GM18498 (cell line): Measurements from ENCODE around the gene SPNS2.

Source experiments
- ATAC-seq: cut with Tn5 transposase; IDR thresholded peaks from one replicate; pipeline ENCODE4 v1.9.1; 2021; ENCODE audit warnings: mild to moderate bottlenecking, moderate library complexity; ENCODE audit not compliant: unreplicated experiment

SPNS2 gene

GRCh38 chr17:4536742-4537411 lies 38.2 kb downstream of the SPNS2 start:
- no peak for ATAC-seq

GRCh38 chr17:4537451-4538235 lies 39.0 kb downstream of the SPNS2 start:
- ATAC-seq = no peak

GRCh38 chr17:4538236-4539002 lies 39.7 kb downstream of the SPNS2 start:
- ATAC-seq = no peak

GRCh38 chr17:4539025-4539424 lies 40.3 kb downstream of the SPNS2 start:
- no peak for ATAC-seq

- no peak for ATAC-seq
Observed at GRCh38 chr17:4539576-4540223, 41.0 kb downstream of the SPNS2 start.

GRCh38 chr17:4540224-4540651 lies 41.6 kb downstream of the SPNS2 start:
- ATAC-seq = no peak

- ATAC-seq = no peak
Observed at GRCh38 chr17:4540687-4541327, 42.1 kb downstream of the SPNS2 start.

GRCh38 chr17:4541328-4542002 lies 42.8 kb downstream of the SPNS2 start:
- no peak for ATAC-seq

- no peak for ATAC-seq
Observed at GRCh38 chr17:4542003-4542725, 43.5 kb downstream of the SPNS2 start.

GRCh38 chr17:4542726-4543191 lies 44.1 kb downstream of the SPNS2 start:
- no peak for ATAC-seq

GRCh38 chr17:4543557-4544026 lies 44.9 kb downstream of the SPNS2 start:
- ATAC-seq = no peak

- no peak for ATAC-seq
Observed at GRCh38 chr17:4544135-4544950, 45.7 kb downstream of the SPNS2 start.

- ATAC-seq = no peak
Observed at GRCh38 chr17:4544951-4545216, 46.2 kb downstream of the SPNS2 start.

- ATAC-seq = no peak
Observed at GRCh38 chr17:4545217-4545951, 46.7 kb downstream of the SPNS2 start.

- ATAC-seq = no peak
Observed at GRCh38 chr17:4547118-4547906, 48.6 kb downstream of the SPNS2 start.

- ATAC-seq = no peak
Observed at GRCh38 chr17:4548061-4548461, 49.4 kb downstream of the SPNS2 start.
